Activated CD4-positive, alpha-beta T cell treated with anti-CD3 and anti-CD28 coated beads, Interleukin-2, amount 50 U/mL, for 48 hours (primary cell): ENCODE data around the gene FBXO46.
"Not testable (repeated sequence)": the region's sequence is repeated elsewhere in the genome, so short reads cannot be mapped to it uniquely, and the experiment has no call there.

Experiments used
- DNase-seq, 2 experiments: peaks; one replicate each; pipeline ENCODE4 v3.0.0-alpha.2; 2020

Gene FBXO46

GRCh38 chr19:45720065-45720464 is 10.6 kb downstream of the FBXO46 start:
- DNase-seq = not testable (repeated sequence)

GRCh38 chr19:45717983-45718650 is 12.6 kb downstream of the FBXO46 start:
- peak in 1 of 2 experiments; percentile 10 for DNase-seq

- peak; percentile 97 to 98 for DNase-seq
These were observed 13.3 kb downstream of the FBXO46 start for GRCh38 chr19:45717131-45717982.

GRCh38 chr19:45716359-45717130 is 14.2 kb downstream of the FBXO46 start:
- DNase-seq = peak; percentile 24 to 38

GRCh38 chr19:45715139-45715538 is 15.6 kb downstream of the FBXO46 start:
- DNase-seq = no peak

GRCh38 chr19:45713141-45713540 is 17.6 kb downstream of the FBXO46 start:
- no peak for DNase-seq

- no peak for DNase-seq
These were observed 18.0 kb downstream of the FBXO46 start for GRCh38 chr19:45712699-45713067.

GRCh38 chr19:45711851-45712698 is 18.6 kb downstream of the FBXO46 start:
- no peak for DNase-seq

GRCh38 chr19:45710356-45711130 is 20.2 kb downstream of the FBXO46 start:
- DNase-seq = no peak

- no peak for DNase-seq
These were observed 24.8 kb downstream of the FBXO46 start for GRCh38 chr19:45705710-45706415.

GRCh38 chr19:45705115-45705514 is 25.6 kb downstream of the FBXO46 start:
- DNase-seq = no peak

- no peak for DNase-seq
These were observed 29.0 kb downstream of the FBXO46 start for GRCh38 chr19:45701676-45702075.

GRCh38 chr19:45693106-45693788 is 37.4 kb downstream of the FBXO46 start:
- peak; percentile 88 to 91 for DNase-seq

GRCh38 chr19:45692187-45693105 is 38.2 kb downstream of the FBXO46 start, which contains the start of gene QPCTL:
Gene QPCTL, plus strand, starts transcription at chr19:45692666. Its CDS starts 38 bp downstream, at chr19:45692704.
- DNase-seq = peak; percentile 97 to 98

GRCh38 chr19:45691516-45692186 is 39.0 kb downstream of the FBXO46 start, which contains the start of gene SNRPD2:
Gene SNRPD2, minus strand, starts transcription at chr19:45691953. Its CDS starts 65 bp downstream, at chr19:45691888.
- peak; percentile 93 to 94 for DNase-seq

- no peak for DNase-seq
These were observed 43.1 kb downstream of the FBXO46 start for GRCh38 chr19:45687599-45687998.

- DNase-seq = not testable (repeated sequence)
These were observed 45.7 kb downstream of the FBXO46 start for GRCh38 chr19:45685045-45685444.

GRCh38 chr19:45682908-45683307 is 47.8 kb downstream of the FBXO46 start:
- no peak for DNase-seq
